NK-92 (cell line): ENCODE data around the gene GULP1.

Experiments used
- DNase-seq: peaks from one replicate; lab custom pipeline; 2025; ENCODE audit not compliant: unreplicated experiment; lab: John Stamatoyannopoulos, UW

Gene GULP1

GRCh38 chr2:188414869-188415753 is 123.4 kb downstream of the GULP1 start:
- no peak for DNase-seq

GRCh38 chr2:188415754-188416083 is 124.0 kb downstream of the GULP1 start:
- no peak for DNase-seq

GRCh38 chr2:188416367-188416766 is 124.7 kb downstream of the GULP1 start:
- no peak for DNase-seq

GRCh38 chr2:188422726-188423125 is 131.1 kb downstream of the GULP1 start:
- no peak for DNase-seq

GRCh38 chr2:188425266-188425665 is 133.6 kb downstream of the GULP1 start:
- DNase-seq = no peak

- no peak for DNase-seq
These were observed 134.4 kb downstream of the GULP1 start for GRCh38 chr2:188426121-188426520.

GRCh38 chr2:188430705-188431104 is 139.0 kb downstream of the GULP1 start:
- no peak for DNase-seq

- DNase-seq = no peak
These were observed 142.3 kb downstream of the GULP1 start for GRCh38 chr2:188434018-188434417.

- no peak for DNase-seq
These were observed 143.4 kb downstream of the GULP1 start for GRCh38 chr2:188435115-188435514.

- DNase-seq = no peak
These were observed 145.9 kb downstream of the GULP1 start for GRCh38 chr2:188437537-188437936.

GRCh38 chr2:188439986-188440385 is 148.3 kb downstream of the GULP1 start:
- DNase-seq = no peak

GRCh38 chr2:188440849-188441248 is 149.2 kb downstream of the GULP1 start:
- DNase-seq = no peak

GRCh38 chr2:188441288-188441947 is 149.7 kb downstream of the GULP1 start:
- no peak for DNase-seq

- no peak for DNase-seq
These were observed 151.5 kb downstream of the GULP1 start for GRCh38 chr2:188443207-188443606.

- DNase-seq = no peak
These were observed 152.6 kb downstream of the GULP1 start for GRCh38 chr2:188444106-188444835.

- DNase-seq = no peak
These were observed 157.9 kb downstream of the GULP1 start for GRCh38 chr2:188449561-188449960.

GRCh38 chr2:188449971-188450370 is 158.3 kb downstream of the GULP1 start:
- DNase-seq = no peak

- DNase-seq = no peak
These were observed 159.2 kb downstream of the GULP1 start for GRCh38 chr2:188450732-188451483.

GRCh38 chr2:188452084-188452483 is 160.4 kb downstream of the GULP1 start:
- DNase-seq = no peak

- DNase-seq = no peak
These were observed 164.6 kb downstream of the GULP1 start for GRCh38 chr2:188456114-188456909.
